CD4-positive, alpha-beta T cell treated with Interleukin-17A for 1 hour (primary cell): ENCODE measurements around the gene LRRC28.

Source experiments
- DNase-seq: peaks from one replicate; pipeline ENCODE4 v3.0.0-alpha.2; 2020

The LRRC28 gene

DNA sequence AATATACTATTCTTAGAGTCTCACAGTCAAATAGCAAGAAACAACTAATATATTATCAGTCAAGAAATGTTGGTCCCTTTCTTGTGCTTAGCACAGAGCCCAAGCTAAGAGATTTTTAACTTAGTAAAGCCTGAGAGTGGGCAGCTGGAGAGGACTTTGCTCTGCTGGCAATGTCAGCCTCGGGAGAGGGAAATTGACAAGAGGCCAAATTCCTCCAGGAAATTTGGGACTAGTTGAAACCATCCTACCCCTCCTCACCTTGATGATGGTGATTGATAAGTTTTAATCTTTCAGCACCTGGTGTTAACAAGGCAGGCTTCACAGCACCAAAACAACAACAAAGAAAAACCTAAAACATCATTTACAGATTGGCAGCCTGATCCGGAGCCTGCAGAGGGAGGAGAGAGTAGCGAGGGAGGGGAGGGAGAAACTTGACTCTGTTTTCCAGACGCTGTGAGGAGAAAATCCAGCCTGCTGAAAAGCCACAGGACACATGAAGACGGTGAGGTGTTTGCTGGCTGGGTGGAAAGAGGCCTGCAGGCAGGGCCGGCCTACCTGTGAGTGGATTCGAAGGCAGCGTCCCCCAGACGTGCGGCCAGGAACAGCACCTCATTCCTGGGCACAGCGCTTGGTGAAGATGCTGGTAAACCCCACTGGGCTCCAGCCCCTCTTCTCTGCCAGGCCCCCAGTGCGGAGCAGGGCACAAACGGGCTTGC lies 150.9 kb downstream of the LRRC28 start:
- no peak for DNase-seq

DNA sequence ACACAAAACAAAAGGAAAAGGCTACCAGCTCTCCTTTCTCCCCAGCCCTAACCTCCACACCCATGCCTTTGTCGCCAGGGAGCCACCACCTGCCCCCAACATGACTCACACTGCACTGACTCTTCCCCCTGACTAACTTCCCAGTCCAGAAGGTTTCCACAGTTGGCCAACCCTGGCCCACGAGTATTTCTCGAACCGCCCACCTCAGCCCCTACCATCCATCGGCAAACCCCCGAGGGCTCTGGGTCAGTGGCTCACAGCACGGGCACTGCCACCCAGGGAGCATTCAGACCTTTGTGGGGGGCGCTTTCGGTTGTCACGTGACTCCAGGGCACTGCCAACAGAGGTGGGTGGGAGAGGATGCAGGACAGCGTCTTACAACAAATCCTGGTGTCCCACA lies 152.3 kb downstream of the LRRC28 start:
- no peak for DNase-seq

DNA sequence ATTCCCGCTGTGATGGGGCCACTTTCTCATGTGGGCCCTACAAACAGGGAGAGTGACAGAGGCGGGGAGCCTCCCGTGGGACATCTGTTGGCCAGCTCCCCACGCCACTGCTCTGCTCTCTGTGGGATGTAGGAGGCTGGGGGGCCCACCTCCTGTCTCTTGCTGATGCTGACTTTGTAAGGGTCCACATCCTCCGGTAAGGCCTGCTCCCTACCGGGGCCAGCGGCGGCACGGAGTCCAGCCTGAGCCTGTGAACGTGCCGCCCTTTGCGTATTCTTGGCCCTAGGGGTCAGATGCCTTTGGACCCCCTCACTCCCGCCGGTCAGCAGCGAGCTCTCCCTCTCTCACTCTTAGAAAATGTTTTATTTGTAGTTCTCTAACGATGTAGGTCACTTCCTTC lies 153.2 kb downstream of the LRRC28 start:
- DNase-seq = no peak

DNA sequence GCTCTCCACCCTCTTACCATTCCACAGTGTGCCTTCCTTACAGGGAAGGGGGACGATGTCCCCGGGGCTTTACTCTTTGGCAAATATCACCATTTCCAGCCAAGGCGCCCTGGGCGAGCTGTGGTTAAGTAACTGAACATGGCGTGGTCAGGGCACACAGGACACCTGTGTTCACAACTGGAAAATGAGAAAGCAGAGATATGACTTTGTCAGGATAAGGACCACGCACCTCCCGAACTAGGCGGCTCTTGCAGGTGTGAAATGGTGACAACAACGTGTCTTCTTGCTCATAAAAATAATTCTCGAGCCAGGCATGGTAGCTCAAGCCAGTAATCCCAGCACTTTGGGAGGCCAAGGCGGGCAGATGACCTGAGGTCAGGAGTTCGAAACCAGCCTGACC lies 154.8 kb downstream of the LRRC28 start:
- no peak for DNase-seq

DNA sequence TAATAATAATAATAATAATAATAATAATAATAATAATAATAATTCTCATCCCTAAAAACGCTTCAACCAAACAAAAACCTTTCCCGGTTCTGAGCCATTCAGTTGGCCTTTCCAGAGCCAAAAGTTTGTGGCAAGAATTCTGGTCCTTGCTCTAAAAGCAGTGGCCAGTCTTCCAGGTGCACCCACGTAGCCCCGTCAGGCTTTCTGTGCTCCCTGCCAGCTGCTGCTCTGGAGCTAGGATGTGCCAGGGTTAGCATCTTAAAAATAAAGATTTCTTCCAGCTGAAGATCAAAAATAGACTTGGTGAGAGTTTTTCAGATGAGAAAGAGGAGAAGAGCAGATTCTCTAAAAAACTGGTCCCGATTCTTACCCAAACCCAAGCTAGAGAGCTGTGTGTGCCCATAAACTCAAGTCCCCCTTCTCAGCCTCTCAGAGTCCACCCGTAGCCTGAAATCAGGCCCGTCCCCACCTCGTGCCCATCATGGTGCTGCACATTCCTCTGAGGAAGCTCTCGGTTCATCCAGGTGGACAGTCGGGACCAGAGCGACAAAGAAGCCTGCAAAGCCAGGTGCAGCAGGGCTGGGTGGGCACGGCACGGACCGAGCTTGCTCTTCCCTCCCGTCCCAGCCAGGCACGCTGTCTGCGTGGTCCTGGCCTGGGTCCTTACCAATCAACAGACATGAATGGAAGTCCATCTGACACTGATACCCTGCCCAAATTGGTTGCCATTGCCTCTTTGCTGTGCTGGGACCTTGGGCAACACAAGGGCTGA lies 155.6 kb downstream of the LRRC28 start:
- DNase-seq = no peak

DNA sequence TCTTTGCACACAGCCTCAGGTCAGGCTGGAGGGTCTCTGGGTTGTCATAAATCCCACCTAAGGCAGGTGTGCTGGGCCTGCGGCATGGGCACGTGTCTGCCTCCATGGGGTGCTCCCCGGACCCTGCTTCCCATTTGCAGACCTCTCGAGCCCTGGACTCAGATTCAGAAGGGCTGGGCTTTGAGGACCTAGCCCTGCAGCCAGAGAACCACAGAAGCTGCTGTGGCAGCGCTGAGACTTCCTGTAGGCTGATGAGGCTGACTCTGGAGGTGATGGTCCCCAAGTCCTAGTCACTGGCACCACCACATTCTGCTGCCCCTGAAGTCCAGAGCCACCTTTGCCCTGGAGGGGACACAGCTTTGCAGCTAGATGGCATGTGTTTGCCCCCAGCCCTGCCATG lies 156.4 kb downstream of the LRRC28 start:
- no peak for DNase-seq

DNA sequence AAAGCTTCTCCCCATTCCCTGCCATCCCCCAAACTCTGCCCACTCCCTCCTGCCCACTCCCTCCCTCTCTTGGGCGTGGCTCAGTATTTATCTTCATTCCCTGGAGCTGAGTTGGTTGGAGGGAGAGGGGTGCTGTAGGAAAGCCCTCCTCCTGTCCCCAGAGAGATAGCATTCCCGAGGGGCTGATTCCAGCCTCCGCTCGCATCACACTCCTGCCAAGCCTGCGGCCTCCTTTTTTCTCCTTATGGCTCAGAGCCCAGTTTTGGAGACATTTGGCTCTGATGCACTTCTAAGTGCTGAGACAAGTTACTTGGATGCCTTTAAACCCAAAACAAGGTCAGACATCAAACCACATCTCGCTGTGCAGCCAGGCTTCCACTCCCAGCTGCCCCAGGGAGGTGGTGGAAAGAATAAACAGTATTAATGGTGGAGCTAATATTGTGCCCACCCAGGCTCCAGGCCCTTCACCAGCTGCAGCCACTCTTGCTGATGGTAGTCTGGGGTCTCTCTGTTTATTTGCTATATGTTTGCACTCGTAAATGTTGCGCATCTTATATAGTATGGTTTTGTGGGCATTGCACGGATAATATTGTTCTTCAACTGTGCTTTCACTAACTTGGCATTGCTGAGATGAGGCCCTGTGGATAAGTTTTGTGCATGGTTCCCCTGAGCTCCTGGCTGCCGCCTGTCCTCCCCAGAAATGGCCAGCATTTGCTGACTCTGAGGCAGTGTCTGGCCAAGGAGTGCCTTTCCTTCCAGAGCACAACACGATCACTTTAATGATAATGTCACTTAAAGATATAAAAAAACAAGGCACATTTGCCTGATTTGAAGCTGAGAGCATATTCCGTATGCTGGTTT lies 157.2 kb downstream of the LRRC28 start:
- DNase-seq = no peak

DNA sequence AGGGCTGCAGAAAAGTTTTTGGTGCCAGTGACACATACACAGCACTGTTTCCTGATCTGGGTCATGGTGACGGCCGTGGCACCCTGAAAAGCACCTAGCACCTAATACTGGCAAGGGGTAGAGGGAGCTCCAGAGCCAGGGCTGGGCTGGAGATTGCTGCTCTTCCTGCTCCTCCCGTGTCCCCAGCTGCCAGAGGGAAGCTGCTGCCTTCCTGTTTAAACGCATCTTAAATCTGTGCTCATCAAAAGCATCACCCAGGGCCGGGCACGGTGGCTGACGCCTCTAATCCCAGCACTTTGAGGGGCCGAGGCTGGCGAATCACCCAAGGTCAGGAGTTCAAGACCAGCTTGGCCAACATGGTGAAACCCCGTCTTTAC lies 157.8 kb downstream of the LRRC28 start:
- peak; percentile 35 for DNase-seq

DNA sequence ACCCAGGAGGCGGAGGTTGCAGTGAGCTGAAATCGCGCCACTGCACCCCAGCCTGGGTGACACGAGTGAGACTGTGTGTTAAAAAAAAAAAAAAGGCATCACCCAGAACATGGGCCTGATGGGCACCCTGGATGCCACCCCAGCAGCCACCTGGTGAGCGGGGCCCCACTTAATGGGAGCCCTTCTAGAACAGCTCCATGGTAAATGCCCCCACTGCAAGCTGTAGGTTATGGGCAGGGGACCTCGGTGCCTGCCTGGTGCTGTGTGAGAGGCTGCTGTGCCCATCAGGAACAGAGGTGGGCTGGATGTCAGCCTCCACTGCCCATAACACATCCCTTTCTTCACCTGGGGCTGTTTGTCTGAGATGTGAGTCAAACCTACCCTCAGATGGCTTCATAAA lies 158.3 kb downstream of the LRRC28 start:
- DNase-seq = no peak

DNA sequence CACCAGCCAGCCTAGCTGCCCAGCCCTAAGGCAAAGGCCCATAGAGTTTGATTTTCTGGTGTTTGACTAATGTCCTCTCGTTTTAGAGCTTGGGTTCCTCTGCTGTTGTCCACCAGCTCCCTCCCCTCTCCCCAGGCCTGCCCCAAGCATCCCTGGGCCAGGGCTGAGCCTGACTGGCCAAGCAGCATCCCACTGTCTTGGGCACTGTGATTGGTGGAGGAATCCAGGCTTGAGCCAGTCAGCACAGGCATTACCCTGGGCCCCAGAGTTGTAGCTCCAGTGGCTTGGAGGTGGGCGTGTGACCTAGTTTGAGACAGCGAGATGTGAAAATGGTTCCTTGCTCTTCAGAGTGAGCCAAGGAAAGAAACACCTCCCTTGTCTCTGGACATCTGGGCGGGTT lies 159.2 kb downstream of the LRRC28 start:
- DNase-seq = no peak

DNA sequence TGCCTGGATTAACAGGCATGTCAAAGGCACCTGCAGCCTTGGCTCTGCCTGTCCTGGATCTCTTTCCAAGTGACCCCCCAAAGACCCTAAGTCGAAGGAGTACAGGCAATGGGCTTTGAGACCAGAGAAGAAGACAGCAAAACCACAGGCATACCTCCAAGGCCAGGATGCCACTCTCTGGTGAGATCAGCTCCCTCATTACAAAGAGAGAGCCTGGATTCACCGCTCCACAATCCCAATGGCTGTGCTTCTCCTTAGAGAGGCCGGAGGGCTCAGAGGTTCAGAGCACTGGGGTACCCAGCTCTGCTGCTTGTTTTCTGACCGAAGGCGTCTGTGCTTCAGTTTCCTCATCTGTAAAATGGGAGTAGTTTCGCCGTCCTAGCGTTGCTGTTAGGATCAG lies 160.0 kb downstream of the LRRC28 start:
- no peak for DNase-seq

DNA sequence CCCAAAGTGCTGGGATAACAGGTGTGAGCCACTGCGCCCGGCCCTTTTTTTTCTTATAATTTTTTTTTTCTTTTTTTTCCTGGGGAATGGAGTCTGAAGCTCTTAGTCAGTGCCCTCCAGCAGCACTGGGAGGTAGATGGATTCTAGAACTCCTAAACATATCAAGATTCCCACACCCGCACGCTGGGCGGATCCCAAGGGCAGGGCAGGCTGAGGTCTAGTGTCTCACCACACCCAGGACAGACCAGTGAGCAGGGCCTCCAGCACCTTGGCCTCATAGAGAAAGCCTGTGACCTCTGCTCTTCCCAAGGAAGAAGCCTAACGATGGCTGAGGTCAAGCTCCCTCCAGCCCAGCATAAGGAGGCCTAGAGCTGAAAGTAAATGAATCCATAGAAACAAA lies 160.8 kb downstream of the LRRC28 start:
- DNase-seq = no peak

DNA sequence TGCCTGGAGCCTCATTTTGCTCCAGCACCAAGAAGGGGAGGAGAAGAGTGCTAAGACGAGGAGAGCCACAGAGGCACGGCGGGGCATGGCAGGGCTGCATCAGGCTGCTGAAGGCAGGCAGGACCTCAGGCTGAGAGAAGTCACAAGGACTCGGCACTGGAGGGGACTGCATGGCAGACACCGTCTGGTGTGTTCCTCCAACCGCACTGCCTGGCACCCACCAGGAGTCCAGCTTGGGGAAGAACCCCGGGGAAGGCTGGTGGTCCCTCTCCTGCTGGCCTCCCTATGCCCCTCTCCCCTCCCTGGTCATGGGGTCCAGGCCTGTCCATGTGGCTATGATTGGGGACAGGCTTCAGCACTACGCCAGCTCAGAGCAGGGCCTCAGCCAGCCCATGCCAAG lies 161.3 kb downstream of the LRRC28 start:
- DNase-seq = no peak

DNA sequence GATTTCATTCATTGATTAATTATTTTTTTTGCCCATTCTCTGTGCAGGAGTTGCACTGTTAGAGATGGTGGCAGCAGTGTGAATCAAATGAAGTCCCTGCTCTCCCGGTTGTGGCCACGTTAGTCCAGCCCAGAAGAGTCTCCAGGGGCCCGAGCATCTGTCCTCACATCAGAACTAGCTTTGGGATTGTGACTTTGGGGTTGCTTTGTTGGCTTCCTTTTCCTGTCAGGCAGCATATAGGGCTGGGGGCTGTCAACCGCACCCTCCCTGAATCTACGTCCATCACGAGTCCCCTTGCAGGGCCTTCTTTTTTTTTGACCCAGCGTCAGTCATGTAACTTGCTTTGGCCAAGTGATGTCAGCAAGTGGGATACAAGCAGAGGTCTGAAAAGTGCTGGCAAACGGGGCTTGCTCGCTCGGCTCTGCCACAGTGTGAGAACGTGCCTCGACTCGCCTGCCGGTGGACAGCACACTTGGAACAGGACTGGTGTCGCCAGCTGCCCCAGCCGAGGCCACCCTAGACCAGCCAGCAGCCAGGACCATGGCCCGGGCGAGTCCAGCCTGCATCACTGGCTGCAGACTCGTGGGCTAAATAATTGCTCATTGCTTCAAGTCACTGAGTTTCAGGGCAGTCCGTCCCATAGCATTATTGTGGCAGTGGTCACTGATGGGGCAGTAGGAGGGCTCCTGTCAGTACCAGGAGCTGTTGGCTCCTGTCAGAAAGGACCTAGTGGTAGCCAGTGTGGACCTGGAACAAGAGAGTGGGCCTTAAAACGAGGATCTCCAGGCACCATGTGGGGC lies 162.9 kb downstream of the LRRC28 start:
- no peak for DNase-seq

DNA sequence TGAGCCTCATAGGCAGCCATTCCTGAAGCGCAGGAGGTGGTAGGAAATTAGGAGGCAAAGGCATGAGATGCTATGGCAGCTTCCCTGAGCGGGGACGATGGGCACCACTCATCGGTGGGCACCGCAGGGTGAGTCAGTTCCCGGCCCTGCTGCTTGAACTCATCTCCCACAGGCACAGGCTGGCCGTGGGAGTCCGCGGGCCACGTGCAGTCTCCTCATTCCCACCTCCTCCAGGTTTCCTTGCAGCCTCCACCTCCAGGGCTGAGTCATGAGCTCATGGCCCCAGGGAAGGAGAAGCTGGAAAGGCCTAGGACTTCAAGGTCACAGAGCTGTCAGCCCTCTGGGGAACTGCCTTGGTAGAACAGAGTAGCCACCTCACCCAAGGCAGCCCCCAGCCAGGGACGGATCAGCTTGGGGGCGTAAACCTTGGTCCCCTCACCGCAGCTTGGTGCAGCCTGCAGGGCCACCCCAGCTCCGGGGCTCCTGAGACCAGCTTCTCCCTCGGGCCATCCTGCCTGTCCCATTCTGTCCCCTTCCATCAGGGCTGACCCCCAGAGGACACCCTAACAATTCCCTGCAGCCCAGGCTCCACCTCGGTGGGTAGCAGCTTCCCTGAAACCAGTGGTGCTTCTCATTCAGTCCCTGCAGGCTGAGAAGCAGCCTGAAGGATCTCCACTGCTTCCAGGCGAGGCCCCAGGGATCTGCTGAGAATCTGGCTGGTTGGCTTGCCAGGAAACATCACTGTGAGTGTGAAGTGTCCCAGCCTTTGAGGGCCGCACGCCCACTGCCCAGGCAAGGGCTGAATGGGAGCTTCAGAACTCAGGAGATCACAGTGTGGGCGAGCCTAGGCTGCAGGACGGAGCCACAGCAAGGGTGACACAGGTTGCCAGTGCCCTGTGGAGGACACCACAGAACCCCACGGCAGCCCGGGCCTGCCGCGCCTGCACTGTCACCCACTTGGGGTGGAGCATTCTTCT lies 163.8 kb downstream of the LRRC28 start:
- no peak for DNase-seq

DNA sequence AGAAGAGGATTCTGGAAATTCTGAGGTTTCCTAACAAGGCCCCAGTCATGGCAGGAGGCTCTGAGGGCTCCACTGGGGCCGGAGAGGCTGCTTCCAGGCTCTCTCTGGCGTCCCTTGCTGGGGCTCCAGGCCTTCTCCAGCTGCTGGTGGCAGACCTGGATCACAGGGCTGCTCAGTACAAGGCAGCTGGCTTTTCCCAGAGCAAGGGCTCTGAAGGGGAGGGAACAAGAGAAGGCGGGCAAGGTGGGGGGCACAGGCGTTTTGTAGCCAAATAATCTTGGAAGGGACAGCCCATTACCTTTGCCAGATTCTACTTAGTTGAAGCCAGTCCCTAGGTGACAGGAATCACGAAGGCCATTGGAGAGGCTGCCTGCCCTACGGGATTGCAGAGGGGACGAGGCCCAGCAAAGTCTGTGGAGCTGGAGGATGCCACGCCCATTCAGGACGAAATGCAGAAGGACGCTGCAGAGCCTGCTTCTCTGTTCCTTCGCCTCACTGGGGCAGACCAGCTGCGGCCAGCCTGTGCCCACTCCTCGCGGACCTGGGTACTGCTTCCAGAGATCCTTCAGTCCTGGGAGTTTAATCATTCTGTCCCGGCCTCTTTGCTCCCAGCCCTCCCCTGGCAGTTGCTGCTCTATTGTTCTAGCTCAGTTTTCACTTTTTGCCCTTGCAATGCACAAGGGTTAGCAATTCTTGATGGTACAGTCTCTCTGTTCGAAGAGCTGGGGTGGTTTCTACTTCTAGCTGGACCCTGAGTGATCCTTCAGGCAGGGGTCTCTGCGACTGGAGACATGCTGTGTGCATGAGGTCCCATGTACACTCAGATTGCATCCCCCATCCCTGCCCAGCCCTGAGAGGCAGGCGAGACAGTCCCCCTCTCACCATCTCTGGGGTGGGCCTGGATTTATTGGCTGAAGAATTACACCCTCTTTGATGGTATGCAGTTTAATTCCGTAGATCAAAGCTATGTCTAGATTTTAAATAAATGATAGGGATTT lies 165.2 kb downstream of the LRRC28 start:
- no peak for DNase-seq

DNA sequence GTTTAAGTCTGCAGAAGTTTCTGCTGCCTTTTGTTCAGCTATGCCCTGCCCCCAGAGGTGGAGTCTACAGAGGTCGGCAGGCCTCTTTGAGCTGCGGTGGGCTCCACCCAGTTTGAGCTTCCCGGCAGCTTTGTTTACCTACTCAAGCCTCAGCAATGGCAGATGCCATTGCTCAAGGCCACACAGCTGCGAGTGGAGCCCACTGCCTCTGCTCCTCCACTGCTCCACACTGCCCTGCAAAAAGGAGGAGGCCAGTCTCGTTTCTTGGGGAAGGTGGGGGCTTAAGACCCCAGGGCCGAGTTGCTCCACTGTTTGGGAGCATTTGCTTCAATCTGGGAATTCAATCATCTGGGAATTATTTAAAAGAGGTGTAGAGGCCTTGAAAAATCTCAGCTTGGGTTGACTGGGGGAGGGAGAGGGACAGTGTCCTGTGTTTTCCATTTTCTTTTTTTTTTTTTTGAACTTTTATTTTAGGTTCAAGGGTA lies 169.9 kb downstream of the LRRC28 start:
- DNase-seq = peak; percentile 55

DNA sequence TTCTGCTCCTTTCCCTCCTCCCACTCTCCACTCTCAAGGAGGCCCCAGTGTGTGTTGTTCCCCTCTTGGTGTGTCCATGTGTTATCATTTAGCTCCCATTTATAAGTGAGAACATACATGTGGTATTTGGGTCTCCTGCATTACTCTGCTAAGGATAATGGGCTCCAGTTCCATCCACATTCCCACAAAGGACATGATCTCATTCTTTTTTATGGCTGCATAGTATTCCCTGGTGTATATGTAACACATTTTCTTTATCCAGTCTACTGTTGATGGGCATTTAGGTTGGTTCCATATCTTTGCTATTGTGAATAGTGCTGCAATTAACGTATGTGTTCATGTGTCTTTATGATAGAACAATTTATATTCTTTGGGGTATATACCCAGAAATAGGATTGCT lies 170.5 kb downstream of the LRRC28 start:
- DNase-seq = no peak

DNA sequence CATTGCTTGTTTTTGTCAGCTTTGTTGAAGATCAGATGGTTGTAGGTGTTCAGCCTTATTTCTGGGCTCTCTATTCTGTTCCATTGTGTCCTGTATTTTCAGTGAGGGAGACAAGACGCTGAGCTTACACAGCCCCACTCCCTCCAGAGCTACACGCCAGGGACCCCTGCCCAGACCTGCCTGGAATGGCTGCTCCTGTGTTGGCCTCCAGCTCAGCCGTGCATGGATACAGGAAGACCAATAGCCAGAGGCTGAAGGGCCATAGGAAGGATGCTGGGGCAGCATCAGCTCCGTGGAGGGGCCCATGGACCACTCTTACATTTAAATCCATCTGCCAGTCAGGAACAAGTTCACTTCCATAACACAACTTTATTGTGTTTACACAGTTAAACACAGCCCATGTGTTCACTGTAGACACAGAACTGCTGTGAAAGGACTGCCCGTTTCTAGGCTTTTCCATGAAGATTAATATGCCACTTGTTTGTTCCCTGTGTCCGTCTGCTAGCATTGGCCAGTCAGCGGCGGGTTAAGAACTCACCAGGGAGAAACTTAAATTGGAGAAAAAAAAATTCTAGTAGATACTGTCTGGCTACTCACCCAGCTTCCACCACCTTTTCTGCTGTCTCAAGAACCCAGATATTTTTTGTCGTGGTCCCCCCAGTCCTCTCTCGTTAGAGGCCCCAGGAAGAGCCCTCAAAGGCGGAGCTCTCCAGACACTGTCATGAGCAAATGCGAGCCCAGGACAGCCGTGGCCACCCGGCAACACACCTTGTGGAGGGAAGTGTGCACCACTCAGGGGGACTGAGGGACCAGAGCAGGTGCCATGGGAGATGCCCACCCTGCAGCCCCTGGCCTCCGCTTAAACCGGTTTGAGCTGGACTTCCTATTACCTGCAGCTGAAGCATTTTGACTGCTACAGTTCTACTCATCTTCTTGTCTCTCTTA lies 172.2 kb downstream of the LRRC28 start:
- DNase-seq = no peak
